Natural killer cell (primary cell): ENCODE measurements around the gene USP7. TPM values are rescaled to one million over a fixed set of nuclear protein-coding genes. Genes with fewer than 3 reads are reported as not detected.

ENCODE experiments used
- ATAC-seq, 3 donors: fragments of 150-1000 bp in 2 of 3; fragments of 200-7000 bp in 1 of 3; cut with Tn5 transposase; 1 replicate in 1 of 3; 2 replicates in 2 of 3; pipeline ENCODE4 v1.10.0; 2021; ENCODE audit warnings: mild to moderate bottlenecking in 2 of 3, moderate library complexity in 2 of 3
- DNase-seq, 2 donors: peaks; one replicate each; pipeline versions ENCODE4 v3.0.0 to v3.0.0-alpha.2; 2013 to 2021; ENCODE audit warnings: mixed read lengths in 1 of 2
- H3K27ac ChIP-seq: one replicate; pipeline ENCODE4 v1.5.1; 2013; ENCODE audit warnings: mild to moderate bottlenecking, low read length
- H3K27me3 ChIP-seq: one replicate; pipeline ENCODE4 v1.6.1; 2013; ENCODE audit warnings: low read length; ENCODE audit not compliant: control insufficient read depth, insufficient read depth
- H3K36me3 ChIP-seq: one replicate; pipeline ENCODE4 v1.6.1; 2013; ENCODE audit warnings: low read length; ENCODE audit not compliant: control insufficient read depth, insufficient read depth
- H3K4me1 ChIP-seq: one replicate; pipeline ENCODE4 v1.6.1; 2013; ENCODE audit warnings: low read length; ENCODE audit not compliant: control insufficient read depth, insufficient read depth
- H3K4me3 ChIP-seq: one replicate; pipeline ENCODE4 v1.5.1; 2013; ENCODE audit warnings: low read length
- H3K9me3 ChIP-seq: one replicate; pipeline ENCODE4 v1.6.1; 2013; ENCODE audit warnings: low read length; ENCODE audit not compliant: control insufficient read depth, insufficient read depth
- H3K27ac Mint-ChIP-seq, 2 donors: one replicate each; pipeline ENCODE4 v1.8.0; 2022; ENCODE audit warnings: mild to moderate bottlenecking in 2 of 2, mixed read lengths in 2 of 2, moderate library complexity in 1 of 2
- H3K27me3 Mint-ChIP-seq, 2 donors: one replicate each; pipeline ENCODE4 v1.8.0; 2022; ENCODE audit warnings: low read depth in 2 of 2, mixed read lengths in 2 of 2
- H3K36me3 Mint-ChIP-seq: one replicate; pipeline ENCODE4 v1.8.0; 2022; ENCODE audit warnings: mixed read lengths
- H3K4me1 Mint-ChIP-seq, 2 donors: one replicate each; pipeline ENCODE4 v1.8.0; 2022; ENCODE audit warnings: mixed read lengths in 2 of 2
- H3K4me3 Mint-ChIP-seq: one replicate; pipeline ENCODE4 v1.8.0; 2022; ENCODE audit warnings: mild to moderate bottlenecking, moderate library complexity, mixed read lengths
- H3K9me3 Mint-ChIP-seq, 2 donors: one replicate each; pipeline ENCODE4 v1.8.0; 2022; ENCODE audit warnings: mixed read lengths in 2 of 2
- CTCF ChIP-seq: fragments of 200-600 bp; IDR thresholded peaks from one replicate; pipeline ENCODE4 v1.8.0; 2022; ENCODE audit warnings: antibody characterized with exemption
- WGBS: methylation state at CpG from one replicate; pipeline ENCODE4 v1.1.7; 2013; ENCODE audit warnings: missing lambda C conversion rate; ENCODE audit not compliant: insufficient coverage; 5-methylcytosine and 5-hydroxymethylcytosine counted together
- intact Hi-C: fragments of 100-400 bp; cut with micrococcal nuclease; formaldehyde crosslinking; loops from one replicate; pipeline ENCODE4 v1.14.2; 2022
- total RNA-seq, 4 donors: library from RNA; stranded (reverse); fragments of 120-200 nt in 1 of 4; gene quantifications; one replicate each; pipeline versions ENCODE4 v1.2.3 to v1.2.4, GENCODE V29; 2013 to 2022

Gene USP7
- total RNA-seq, 3 donors from 2014 or later (not counting 1 experiment from before 2014, with no cell fraction given): 213 to 268 (median 236) TPM

DNA sequence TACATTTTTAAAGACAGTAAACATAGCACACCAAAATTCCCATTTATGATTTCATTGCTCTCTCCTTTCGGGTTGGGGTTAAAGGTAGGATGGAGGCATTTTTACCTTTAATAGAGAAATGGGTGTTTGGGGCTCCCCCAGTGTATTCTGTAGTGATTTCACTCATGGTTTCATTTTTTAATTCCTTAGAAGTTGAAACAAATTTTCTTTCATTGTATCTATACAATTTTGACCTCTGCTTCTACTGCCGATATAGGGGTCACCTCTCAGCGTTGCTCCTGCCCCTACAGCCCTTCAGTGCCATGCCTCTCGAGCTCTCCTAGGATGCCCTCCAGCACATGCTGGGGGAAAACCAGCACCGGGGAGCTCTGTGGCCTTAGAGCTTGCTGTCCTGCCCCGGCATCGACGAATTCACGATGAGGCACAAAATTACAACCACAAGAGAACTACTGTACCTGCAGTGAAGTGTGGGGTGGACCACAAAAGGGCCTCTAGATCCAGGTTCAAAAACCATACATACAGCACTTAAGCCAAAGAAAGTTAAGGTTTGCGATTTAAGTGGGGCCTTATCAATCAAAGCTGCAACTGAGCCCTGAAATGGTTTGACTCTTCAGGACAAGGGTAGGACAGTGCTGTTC is 42.2 kb downstream of the USP7 start:
- H3K27ac Mint-ChIP-seq: no peak overlapping the region
- ATAC-seq: no peak

GRCh38 chr16:8920645-8921346 is 42.9 kb downstream of the USP7 start:
- Histone ChIP-seq H3K27me3 (no peaks in the 10 kb centered on the region), H3K36me3 (peaks cover 61% of the 10 kb centered on the region), H3K9me3 (no peaks in the 10 kb centered on the region), H3K4me1 (peaks cover 5% of the 10 kb centered on the region), H3K27ac (no peak overlapping the region), H3K4me3 (no peak overlapping the region)
- H3K4me3 Mint-ChIP-seq: no peak overlapping the region
- peaks cover 6% of the 10 kb centered on the region for H3K36me3 Mint-ChIP-seq
- WGBS: 76% methylated on average over 6 of the region's 6 CpGs
- H3K4me1 Mint-ChIP-seq: peaks cover 32 to 51% of the 10 kb centered on the region in 2 donors
- no peaks in the 10 kb centered on the region for H3K27me3 Mint-ChIP-seq
- no peak for TF ChIP-seq CTCF
- intact Hi-C loops: no loop called here
- H3K27ac Mint-ChIP-seq: no peak overlapping the region
- ATAC-seq (no peak), DNase-seq (no peak)
- H3K9me3 Mint-ChIP-seq: no peaks in the 10 kb centered on the region

More for the DNA sequence above, 42.2 kb downstream of the USP7 start:
- peaks cover 54% of the 10 kb centered on the region for H3K36me3 ChIP-seq
- H3K27me3 Mint-ChIP-seq: no peaks in the 10 kb centered on the region
- H3K4me1 ChIP-seq: peaks cover 5% of the 10 kb centered on the region
- DNase-seq: no peak
- peaks cover 6% of the 10 kb centered on the region for H3K36me3 Mint-ChIP-seq
- H3K4me1 Mint-ChIP-seq: peaks cover 34 to 46% of the 10 kb centered on the region in 2 donors
- WGBS: 95% methylated on average over 9 of the region's 10 CpGs
- no peak overlapping the region for H3K4me3 ChIP-seq
- H3K27ac ChIP-seq: no peak overlapping the region
- H3K27me3 ChIP-seq: no peaks in the 10 kb centered on the region
- H3K4me3 Mint-ChIP-seq: no peak overlapping the region
- no peaks in the 10 kb centered on the region for H3K9me3 Mint-ChIP-seq
- TF ChIP-seq CTCF: no peak
- intact Hi-C loops: no loop called here
- no peaks in the 10 kb centered on the region for H3K9me3 ChIP-seq

- no peaks in the 10 kb centered on the region for H3K27me3 Mint-ChIP-seq
- ATAC-seq: no peak
- TF ChIP-seq CTCF: no peak
- H3K9me3 ChIP-seq: no peaks in the 10 kb centered on the region
- no peak overlapping the region for H3K4me3 ChIP-seq
- H3K9me3 Mint-ChIP-seq: no peaks in the 10 kb centered on the region
- no peak overlapping the region for H3K27ac ChIP-seq
- 87% methylated on average over 11 of the region's 11 CpGs for WGBS
- peak in 1 of 2 donors; percentile 28 for DNase-seq
- peaks cover 30 to 51% of the 10 kb centered on the region in 2 donors for H3K4me1 Mint-ChIP-seq
- intact Hi-C loops: loop anchor here (10.0 kb wide), 1 partner anchor 45 kb away; the partner anchor contains the start of gene USP7
- no peaks in the 10 kb centered on the region for H3K27me3 ChIP-seq
- H3K27ac Mint-ChIP-seq: peak overlapping the region; percentile 36 to 47
- H3K4me1 ChIP-seq: peaks cover 5% of the 10 kb centered on the region
- peaks cover 64% of the 10 kb centered on the region for H3K36me3 ChIP-seq
- H3K4me3 Mint-ChIP-seq: no peak overlapping the region
- peaks cover 6% of the 10 kb centered on the region for H3K36me3 Mint-ChIP-seq
These were observed 43.7 kb downstream of the USP7 start for GRCh38 chr16:8919934-8920462.
